NOMO-1 treated with dmso at 0.1 percent for 144 hours (cell line): Measurements from ENCODE around the gene GRK5.

Source experiments
- DNase-seq: peaks from one replicate; lab custom pipeline; 2025; ENCODE audit not compliant: unreplicated experiment; lab: John Stamatoyannopoulos, UW

GRK5 gene

DNA sequence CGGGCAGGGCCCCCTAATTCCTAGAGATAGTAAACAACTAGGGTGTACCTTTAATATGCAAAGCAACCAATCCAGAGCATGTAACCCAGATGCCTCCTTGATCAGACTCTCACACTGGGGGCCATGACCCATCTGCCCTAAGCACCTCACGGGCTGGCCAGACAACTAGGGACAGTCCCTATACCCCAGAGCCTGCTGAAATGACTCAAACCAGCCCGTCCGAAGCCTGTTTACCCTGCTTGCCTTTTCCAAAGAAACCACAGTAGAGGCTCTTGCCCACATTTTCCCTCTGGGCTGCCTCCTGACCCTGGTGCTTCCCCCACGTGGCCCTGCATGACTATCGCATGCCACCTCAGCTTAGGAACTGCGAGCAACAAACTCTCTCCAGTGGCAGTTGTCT, 288.9 kb downstream of the GRK5 start:
- no peak for DNase-seq

DNA sequence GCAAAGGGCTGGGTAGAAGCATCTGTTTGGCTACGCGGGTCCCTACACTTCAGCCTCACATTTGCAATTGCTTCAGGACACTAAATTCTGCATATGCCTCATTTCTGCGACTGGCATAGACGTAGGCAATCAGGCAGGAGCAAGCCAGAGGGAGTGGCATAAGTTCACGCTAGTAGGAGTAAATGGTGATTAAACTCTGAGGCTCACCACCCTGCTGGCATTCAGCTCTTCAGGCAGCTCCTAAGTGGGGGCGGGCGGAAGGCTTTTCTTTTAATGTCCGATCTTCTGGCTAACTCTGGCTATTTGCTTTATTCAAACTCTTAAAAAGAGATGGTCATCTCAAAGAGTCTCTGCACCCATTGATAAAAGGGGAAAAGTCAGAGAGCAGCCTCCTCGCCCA, 289.9 kb downstream of the GRK5 start:
- DNase-seq = no peak

DNA sequence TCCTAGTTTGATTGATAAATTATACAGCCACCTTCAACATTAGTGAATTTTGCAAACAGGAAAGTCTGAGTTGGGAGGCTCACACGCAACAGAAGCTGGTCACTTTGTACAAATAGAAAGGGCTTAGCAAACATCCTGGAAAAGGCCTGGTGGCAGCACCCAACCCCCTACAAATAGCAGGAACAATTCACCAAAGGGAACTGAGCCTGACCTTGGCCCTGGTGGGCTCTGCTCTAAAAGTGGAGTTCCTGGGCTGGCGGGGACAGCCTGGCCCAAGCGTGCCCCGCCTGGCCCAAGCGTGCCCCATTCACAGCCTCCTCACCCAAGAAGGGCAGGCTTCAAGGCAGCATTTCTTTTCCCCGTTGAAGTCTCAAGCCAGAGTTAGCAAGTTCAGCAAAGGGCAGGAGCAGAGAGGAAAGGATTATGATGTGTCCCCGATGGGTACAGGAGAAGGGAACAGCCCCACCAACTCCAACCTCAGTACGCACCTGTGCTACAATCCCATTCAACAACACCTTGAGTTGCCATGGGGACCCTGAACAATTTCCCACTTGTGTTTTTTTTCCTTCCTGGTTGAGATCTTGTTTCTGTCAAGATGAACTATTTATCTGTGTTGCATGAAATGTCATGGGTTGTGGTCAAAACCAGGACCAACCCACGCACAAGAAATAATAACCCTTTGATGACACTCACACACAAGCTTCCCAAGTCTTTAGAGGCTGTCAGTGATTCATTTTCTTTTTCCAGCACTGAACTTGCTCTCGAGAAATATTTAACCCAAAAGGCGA, 291.7 kb downstream of the GRK5 start:
- no peak for DNase-seq

DNA sequence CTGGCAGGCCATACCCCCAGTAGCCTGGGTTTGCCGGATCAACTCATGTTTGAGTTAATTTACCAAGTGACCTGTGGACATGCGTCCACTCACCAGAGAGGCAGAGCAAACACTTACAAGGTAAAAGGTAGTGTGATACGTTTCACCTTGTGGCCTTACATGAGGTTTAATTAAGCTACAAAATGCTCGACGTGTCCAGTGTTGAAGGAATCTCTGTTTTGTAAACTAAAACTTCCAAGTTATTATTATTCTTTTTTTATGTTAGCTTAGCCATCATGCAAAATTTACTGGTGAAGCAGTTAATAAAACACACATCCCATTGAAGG, 292.3 kb downstream of the GRK5 start:
- DNase-seq = no peak

DNA sequence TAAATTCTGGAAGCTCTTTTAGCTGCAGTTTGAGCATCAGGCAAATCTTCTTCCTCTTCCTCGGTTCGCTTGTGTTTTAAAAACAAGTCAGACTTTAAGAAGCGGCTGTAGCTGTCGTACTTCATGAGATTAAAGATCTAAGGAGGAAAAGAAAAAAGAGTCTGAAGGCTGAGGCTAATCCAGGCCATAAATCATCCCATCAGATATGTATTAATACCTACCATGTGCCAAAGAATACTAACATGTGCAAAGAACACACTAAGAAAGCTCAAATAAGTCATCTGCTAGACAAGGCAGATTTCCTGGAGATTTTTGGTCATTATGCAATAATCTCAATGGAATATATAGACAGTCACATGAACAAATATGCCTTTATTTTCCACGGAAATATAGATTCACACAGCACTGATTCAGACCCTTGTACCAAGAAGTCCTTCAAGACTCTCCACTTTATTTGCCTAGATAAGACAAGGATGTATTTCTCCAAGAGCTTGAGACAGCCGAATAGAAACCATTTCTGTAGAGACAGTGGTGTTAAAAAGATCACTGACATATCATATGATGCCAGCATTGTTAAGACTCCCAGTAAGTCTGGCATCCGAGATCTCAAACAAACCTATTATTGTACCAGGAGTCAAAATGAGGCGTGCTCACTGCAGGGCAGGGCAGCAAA, 292.9 kb downstream of the GRK5 start:
- DNase-seq = no peak

DNA sequence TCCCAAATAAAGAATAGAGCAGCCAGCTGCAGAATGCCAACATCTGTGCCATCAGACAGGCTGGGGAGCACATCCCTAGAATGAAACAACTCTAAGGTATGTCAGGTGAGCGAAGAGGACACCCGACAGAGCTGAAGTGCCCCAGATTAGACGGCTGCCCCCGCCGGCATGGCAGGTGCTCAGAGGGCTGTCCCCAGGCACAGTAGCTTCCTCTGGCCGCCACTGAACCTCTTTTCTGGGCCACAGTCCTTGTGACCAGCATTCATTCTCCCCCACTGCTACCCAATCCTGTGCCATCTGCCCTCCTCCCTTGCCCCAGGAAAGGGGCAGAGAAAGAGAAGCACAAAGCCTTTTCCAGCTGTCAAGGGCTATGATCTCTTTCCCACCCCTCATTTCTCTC, 293.4 kb downstream of the GRK5 start:
- no peak for DNase-seq

DNA sequence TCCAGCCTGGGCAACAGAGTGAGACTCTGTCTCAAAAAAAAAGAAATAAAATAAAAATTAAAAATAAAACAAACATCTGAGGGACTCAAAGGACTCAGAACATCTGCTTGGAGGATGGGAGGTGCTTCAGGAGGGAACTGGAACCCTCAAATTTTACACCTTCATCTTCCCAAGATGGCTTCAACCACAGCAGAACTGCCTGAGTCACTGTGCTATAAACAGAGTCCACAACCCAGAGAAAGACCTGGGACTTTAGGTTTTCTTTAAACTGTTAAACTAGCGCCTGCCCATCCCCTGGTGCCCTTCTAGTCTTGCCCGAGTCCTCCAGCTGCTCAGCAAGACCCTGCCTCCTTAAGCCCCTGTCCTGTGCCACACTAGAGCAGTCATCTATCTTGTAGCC, 294.3 kb downstream of the GRK5 start:
- no peak for DNase-seq

DNA sequence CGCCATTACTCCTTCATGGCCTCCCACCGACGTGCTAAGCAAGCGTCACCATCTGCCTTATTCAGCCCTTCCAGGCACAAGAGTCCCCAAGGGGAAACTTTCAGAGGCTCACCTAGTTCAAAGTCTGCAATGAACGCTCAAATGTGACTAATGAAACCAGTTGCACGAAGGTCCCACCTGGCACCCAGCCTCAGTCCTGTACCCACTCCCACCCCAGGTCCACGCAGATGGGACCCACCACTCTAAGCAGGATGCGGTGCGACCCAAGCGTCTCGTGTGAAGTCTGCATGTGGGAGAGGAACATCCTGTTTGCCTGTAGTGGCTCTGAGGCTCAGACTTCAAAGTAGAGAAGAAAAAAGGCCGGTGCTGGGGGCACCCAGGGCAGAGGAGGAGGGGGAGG, 294.8 kb downstream of the GRK5 start:
- no peak for DNase-seq

DNA sequence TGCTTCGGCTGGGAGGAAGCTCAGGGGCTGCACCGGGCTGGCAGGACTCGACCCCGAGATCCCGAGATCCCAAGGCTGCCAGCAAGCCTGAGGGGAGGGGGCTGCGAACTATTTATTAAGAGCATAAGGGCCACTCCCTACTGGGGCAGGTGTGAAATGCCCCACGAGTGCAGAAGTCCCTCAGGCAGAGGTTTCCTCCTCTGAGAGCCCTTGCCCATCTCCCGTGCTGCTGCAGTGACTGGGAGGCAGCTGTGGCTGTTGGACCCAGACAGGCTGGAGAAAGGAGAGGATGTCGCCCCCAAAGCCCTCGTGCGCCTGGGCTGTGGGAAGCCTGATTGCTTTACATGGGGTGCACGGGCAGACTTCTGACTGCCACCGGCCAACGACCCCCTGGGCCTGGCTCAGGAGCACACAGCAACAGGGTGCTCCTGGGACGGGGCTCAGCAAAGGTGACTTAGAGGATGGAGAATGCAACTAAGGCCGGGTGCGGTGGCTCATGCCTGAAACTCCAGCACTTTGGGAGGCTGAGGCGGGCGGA, 295.3 kb downstream of the GRK5 start:
- no peak for DNase-seq

DNA sequence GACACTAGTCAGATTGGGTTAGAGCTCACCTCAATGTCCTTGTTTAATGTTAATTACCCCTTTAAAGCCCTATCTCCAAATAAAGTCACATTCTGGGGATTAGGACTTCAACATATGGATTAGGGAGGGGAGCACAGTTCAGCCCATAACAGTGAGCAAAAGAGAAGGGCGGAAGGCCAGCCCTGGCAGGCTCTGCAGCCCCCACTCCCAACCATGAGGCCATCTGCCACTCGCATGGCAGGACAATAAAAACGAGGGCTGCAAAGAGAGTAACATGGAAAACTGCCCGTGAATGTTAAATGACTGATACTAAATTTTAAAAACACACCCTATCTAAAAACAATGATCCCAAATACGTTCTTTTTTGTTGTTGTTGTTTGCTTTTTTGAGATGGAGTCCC, 296.4 kb downstream of the GRK5 start:
- DNase-seq = no peak

DNA sequence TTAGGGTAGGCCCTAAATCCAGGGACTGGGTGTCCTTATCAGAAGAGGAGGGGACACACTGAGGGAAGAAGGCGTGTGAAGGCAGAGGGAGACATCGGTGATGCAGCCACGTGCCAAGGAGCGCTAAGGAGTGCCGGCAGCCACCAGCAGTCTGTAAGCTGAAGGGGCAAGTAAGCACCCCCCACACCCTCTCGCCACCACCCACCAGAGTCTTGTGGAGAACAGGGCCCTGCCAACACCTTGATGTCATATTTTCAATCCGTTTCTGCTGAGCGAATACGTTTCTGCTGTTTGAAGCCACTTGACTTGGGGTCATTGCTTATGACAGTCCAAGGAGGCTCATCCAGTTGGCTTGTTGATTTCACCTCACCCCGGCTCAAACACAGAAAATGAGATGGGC, 297.3 kb downstream of the GRK5 start:
- DNase-seq = no peak

DNA sequence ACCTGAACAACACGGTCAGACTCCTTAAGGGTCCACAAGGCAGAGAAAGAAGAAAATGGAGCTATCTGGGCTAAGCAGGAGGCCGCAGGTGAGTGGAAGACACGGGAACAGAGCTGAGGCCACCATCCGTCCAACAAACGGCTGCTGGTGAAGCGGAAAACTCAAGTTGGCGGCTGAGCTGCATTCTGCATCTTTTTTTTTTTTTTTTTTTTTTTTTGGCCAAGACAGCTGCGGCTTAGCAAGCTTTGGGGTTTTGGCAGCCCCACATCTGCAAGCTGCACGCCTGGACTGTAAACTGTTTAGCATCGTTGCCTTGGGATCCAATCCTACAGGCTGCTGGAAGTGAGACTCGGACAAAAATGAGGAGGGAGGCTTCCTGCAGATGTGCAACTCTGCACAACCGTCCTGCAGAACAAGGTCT, 297.8 kb downstream of the GRK5 start:
- no peak for DNase-seq
